ENCODE measurements around the gene JUP.

JUP gene

GRCh38 chr17:41754066-41754465, 32.4 kb downstream of the JUP start:
- ATAC-seq = no peak
- TF ChIP-seq ZC3H10 (CRISPR knock-in tag; IDR thresholded peaks at IDR 0.05) (no peak), TOX (CRISPR knock-in tag; IDR thresholded peaks at IDR 0.05; ENCODE audit: borderline replicate concordance) (no peak), ZFP3 (CRISPR knock-in tag; IDR thresholded peaks at IDR 0.05) (no peak), CSRNP3 (CRISPR knock-in tag; IDR thresholded peaks at IDR 0.05) (no peak), ZFP30 (CRISPR knock-in tag; IDR thresholded peaks at IDR 0.05) (no peak), PPARA (CRISPR knock-in tag; IDR thresholded peaks at IDR 0.05; ENCODE audit: borderline replicate concordance) (no peak), ARNTL (CRISPR knock-in tag; IDR thresholded peaks at IDR 0.05; ENCODE audit: borderline replicate concordance, low read depth) (no peak), POU6F1 (CRISPR knock-in tag; IDR thresholded peaks at IDR 0.05; ENCODE audit: borderline replicate concordance, low read depth) (no peak), ESRRG (CRISPR knock-in tag; IDR thresholded peaks at IDR 0.05) (no peak), BACH2 (CRISPR knock-in tag; IDR thresholded peaks at IDR 0.05; ENCODE audit: borderline replicate concordance) (no peak), CSDC2 (CRISPR knock-in tag; IDR thresholded peaks at IDR 0.05) (no peak), SNAI2 (CRISPR knock-in tag; IDR thresholded peaks at IDR 0.05) (no peak), ISL1 (CRISPR knock-in tag; IDR thresholded peaks at IDR 0.05) (no peak), ZNF8 (CRISPR knock-in tag; IDR thresholded peaks at IDR 0.05) (no peak), RARB (CRISPR knock-in tag; IDR thresholded peaks at IDR 0.05) (no peak), ZNF565 (CRISPR knock-in tag; conservative IDR thresholded peaks at IDR 0.05; ENCODE audit: low read depth) (no peak), PATZ1 (CRISPR knock-in tag; IDR thresholded peaks at IDR 0.05; ENCODE audit: borderline replicate concordance) (no peak), GLIS3 (CRISPR knock-in tag; IDR thresholded peaks at IDR 0.05) (no peak)
- TF ChIP-seq, protein P1, sequence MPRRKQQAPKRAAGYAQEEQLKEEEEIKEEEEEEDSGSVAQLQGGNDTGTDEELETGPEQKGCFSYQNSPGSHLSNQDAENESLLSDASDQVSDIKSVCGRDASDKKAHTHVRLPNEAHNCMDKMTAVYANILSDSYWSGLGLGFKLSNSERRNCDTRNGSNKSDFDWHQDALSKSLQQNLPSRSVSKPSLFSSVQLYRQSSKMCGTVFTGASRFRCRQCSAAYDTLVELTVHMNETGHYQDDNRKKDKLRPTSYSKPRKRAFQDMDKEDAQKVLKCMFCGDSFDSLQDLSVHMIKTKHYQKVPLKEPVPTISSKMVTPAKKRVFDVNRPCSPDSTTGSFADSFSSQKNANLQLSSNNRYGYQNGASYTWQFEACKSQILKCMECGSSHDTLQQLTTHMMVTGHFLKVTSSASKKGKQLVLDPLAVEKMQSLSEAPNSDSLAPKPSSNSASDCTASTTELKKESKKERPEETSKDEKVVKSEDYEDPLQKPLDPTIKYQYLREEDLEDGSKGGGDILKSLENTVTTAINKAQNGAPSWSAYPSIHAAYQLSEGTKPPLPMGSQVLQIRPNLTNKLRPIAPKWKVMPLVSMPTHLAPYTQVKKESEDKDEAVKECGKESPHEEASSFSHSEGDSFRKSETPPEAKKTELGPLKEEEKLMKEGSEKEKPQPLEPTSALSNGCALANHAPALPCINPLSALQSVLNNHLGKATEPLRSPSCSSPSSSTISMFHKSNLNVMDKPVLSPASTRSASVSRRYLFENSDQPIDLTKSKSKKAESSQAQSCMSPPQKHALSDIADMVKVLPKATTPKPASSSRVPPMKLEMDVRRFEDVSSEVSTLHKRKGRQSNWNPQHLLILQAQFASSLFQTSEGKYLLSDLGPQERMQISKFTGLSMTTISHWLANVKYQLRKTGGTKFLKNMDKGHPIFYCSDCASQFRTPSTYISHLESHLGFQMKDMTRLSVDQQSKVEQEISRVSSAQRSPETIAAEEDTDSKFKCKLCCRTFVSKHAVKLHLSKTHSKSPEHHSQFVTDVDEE (CRISPR knock-in tag; IDR thresholded peaks at IDR 0.05) = no peak
- TF ChIP-seq, protein P2, sequence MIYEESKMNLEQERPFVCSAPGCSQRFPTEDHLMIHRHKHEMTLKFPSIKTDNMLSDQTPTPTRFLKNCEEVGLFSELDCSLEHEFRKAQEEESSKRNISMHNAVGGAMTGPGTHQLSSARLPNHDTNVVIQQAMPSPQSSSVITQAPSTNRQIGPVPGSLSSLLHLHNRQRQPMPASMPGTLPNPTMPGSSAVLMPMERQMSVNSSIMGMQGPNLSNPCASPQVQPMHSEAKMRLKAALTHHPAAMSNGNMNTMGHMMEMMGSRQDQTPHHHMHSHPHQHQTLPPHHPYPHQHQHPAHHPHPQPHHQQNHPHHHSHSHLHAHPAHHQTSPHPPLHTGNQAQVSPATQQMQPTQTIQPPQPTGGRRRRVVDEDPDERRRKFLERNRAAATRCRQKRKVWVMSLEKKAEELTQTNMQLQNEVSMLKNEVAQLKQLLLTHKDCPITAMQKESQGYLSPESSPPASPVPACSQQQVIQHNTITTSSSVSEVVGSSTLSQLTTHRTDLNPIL (CRISPR knock-in tag; IDR thresholded peaks at IDR 0.05; ENCODE audit: low read depth) = no peak

GRCh38 chr17:41751288-41751687, 35.2 kb downstream of the JUP start:
- TF ChIP-seq CSDC2 (CRISPR knock-in tag; IDR thresholded peaks at IDR 0.05) (no peak), TOX (CRISPR knock-in tag; IDR thresholded peaks at IDR 0.05; ENCODE audit: borderline replicate concordance) (no peak), OSR1 (CRISPR knock-in tag; IDR thresholded peaks at IDR 0.05) (no peak), PATZ1 (CRISPR knock-in tag; IDR thresholded peaks at IDR 0.05; ENCODE audit: borderline replicate concordance) (no peak), SNAI2 (CRISPR knock-in tag; IDR thresholded peaks at IDR 0.05) (no peak), PPARA (CRISPR knock-in tag; IDR thresholded peaks at IDR 0.05; ENCODE audit: borderline replicate concordance) (no peak), ISL1 (CRISPR knock-in tag; IDR thresholded peaks at IDR 0.05) (no peak), ZFP3 (CRISPR knock-in tag; IDR thresholded peaks at IDR 0.05) (no peak), ZC3H10 (CRISPR knock-in tag; IDR thresholded peaks at IDR 0.05) (no peak), ARNTL (CRISPR knock-in tag; IDR thresholded peaks at IDR 0.05; ENCODE audit: borderline replicate concordance, low read depth) (no peak), BACH2 (CRISPR knock-in tag; IDR thresholded peaks at IDR 0.05; ENCODE audit: borderline replicate concordance) (no peak), ZNF565 (CRISPR knock-in tag; conservative IDR thresholded peaks at IDR 0.05; ENCODE audit: low read depth) (no peak)
- no peak for ATAC-seq
